GM10248 (cell line): ENCODE measurements around the gene MTARC1.

Experiments
- CTCF ChIA-PET: fragments of 300-600 bp; sonication (Branson Sonifier 250); formaldehyde crosslinking; extraction: SDS; loops from one replicate; lab custom pipeline; 2021; ENCODE audit warnings: antibody characterized with exemption; lab: Yijun Ruan, JAX
- POLR2A ChIA-PET: fragments of 350-650 bp; sonication (Branson Sonifier 250); formaldehyde crosslinking; extraction: SDS; loops from one replicate; lab custom pipeline; 2020; ENCODE audit warnings: antibody characterized with exemption; lab: Yijun Ruan, JAX
- DNase-seq: peaks from one replicate; pipeline ENCODE4 v3.0.0; 2012; ENCODE audit errors: extremely low spot score
- TF ChIP-seq, protein P1 (sequence below): IDR thresholded peaks from 2 replicates; pipeline ENCODE4 v1.5.1; 2012; ENCODE audit warnings: mild to moderate bottlenecking, low read depth; ENCODE audit errors: extremely low read depth, missing control alignments, control extremely low read depth

The MTARC1 gene

DNA sequence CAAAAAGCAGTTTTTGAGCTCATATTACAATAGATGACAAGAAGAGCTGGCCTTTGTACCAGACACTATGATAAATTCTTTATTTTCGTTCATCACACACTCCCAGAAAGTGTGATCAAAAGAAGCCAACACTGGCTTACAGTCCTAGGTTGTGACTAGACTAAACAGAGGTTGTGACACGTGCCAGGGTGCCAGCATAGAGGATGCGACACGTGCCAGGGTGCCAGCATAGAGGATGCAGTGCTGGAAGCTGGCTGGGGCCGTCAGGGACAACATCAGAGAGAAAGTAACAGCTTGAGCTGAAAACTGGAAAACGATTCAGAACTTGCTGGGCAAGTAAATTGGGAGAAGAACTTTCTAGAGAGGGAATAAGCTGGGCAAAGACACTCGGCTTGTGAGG is 2.2 kb downstream of the MTARC1 start:
- POLR2A ChIA-PET: no interaction called here
- TF ChIP-seq, protein P1, sequence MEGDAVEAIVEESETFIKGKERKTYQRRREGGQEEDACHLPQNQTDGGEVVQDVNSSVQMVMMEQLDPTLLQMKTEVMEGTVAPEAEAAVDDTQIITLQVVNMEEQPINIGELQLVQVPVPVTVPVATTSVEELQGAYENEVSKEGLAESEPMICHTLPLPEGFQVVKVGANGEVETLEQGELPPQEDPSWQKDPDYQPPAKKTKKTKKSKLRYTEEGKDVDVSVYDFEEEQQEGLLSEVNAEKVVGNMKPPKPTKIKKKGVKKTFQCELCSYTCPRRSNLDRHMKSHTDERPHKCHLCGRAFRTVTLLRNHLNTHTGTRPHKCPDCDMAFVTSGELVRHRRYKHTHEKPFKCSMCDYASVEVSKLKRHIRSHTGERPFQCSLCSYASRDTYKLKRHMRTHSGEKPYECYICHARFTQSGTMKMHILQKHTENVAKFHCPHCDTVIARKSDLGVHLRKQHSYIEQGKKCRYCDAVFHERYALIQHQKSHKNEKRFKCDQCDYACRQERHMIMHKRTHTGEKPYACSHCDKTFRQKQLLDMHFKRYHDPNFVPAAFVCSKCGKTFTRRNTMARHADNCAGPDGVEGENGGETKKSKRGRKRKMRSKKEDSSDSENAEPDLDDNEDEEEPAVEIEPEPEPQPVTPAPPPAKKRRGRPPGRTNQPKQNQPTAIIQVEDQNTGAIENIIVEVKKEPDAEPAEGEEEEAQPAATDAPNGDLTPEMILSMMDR: no peak
- CTCF ChIA-PET: interaction anchor here (0.7 to 2.2 kb wide), 6 partner anchors 12 to 570 kb away, joined by 3 to 6 read pairs (median 4); no protein-coding TSS in a partner anchor
- no peak for DNase-seq

DNA sequence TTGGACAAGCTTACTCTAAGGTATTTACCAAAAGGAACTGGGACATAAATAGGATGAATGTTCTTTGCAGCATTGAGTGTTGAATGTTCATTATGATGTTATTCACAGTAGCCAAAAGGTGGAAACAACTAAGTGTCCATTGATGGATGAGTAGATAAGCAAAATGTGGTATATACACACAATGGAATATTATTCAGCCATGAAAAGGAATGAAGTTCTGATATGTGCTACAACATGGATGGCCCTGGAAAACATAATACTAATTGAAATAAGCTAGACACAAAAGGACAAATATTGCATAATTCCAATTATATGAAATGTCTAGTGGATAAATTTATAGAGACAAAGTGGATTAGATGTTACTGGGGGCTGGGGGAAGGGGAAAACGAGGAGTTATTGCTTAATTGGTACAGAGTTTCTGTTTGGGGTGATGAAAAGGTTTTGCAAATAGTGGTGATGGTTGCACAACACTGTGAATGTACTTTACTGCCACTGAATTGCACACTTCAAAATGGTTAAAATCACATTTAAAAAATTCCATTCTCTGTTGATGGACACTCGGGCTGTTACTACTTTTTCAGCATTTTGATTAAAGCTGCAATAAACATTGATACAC is 2.9 kb downstream of the MTARC1 start:
- CTCF ChIA-PET: interaction anchor here (0.8 to 2.2 kb wide), 5 partner anchors 10 to 571 kb away, joined by 3 to 6 read pairs (median 4); no protein-coding TSS in a partner anchor
- POLR2A ChIA-PET: no interaction called here
- TF ChIP-seq, protein P1: no peak
- no peak for DNase-seq

DNA sequence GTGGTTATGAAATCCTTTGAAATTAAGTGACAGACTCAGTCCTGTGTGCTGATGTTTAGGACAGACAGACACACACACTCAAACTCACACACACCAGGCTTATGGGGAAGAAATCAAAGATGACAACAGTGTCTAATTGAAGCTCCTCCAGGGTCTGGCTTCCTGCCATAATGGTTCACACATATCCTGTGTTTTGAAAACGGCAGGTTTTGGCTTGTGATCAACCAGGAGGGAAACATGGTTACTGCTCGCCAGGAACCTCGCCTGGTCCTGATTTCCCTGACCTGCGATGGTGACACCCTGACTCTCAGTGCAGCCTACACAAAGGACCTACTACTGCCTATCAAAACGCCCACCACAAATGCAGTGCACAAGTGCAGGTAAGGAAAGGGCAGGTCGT is 4.6 kb downstream of the MTARC1 start:
- no peak for DNase-seq
- CTCF ChIA-PET: interaction anchor here (1.5 kb wide), 1 partner anchor 15 kb away, joined by 4 read pairs; no protein-coding TSS in a partner anchor
- POLR2A ChIA-PET: no interaction called here

DNA sequence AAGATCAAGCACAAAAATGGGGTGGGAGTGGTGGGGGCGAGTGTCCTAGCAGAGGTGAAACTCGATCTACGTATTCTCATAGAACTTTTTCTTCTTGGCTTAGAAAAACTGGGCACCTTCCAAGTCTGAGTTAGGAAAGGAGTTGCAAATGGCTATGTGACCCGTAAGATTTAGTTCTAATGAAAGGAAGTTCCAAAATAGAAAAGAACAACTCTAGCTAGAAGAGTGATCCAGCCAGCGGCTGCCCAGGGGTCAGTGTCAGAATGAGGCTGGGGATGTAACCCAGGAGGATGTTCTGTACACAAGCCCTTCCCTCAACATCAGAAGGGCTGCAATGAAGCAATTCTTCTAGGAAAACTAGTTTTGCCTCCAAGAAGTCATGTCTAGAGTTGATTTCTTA is 5.2 kb downstream of the MTARC1 start:
- no peak for DNase-seq
- POLR2A ChIA-PET: no interaction called here
- CTCF ChIA-PET: no interaction called here
- TF ChIP-seq, protein P1: no peak

More for the DNA sequence above, 4.6 kb downstream of the MTARC1 start:
- TF ChIP-seq, protein P1: no peak

DNA sequence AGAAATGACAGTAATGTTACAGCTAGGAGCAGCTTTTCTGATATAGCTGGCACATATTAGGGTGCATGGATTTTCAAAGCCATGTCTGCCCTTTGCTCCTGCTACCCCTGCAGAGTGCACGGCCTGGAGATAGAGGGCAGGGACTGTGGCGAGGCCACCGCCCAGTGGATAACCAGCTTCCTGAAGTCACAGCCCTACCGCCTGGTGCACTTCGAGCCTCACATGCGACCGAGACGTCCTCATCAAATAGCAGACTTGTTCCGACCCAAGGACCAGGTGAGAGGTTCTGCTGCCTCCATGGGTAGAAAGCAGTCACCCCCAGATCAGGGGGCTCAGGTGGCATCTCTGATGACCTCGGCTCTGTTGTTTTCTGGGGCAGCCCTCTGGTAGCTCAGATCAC is 9.8 kb downstream of the MTARC1 start:
- TF ChIP-seq, protein P1: no peak
- no peak for DNase-seq
- ChIA-PET POLR2A (no interaction called here), CTCF (interaction anchor here (0.8 to 2.3 kb wide), 3 partner anchors 13 to 20 kb away, joined by 3 to 9 read pairs (median 3); no protein-coding TSS in a partner anchor)

DNA sequence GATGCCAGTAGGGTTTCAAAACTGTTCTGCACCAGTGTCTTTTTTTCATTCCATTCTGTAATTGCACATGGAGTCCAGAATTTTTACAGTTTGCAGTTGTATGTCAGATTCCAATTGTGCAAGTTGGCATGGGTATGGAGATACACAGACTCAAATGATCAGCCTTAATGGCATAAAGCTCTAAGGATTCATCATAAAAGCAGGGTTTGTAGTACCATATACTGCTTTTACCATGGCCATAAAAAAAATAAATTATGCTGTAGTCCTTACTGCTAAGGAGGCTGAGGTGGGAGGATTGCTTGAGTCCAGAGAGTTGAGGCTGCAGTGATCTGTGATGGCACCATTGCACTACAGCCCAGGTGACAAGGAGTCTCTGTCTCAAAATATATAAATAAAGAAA is 10.3 kb downstream of the MTARC1 start:
- no peak for DNase-seq
- CTCF ChIA-PET: interaction anchor here (0.8 to 2.3 kb wide), 3 partner anchors 12 to 21 kb away, joined by 3 to 9 read pairs (median 3); no protein-coding TSS in a partner anchor
- TF ChIP-seq, protein P1: no peak
- POLR2A ChIA-PET: no interaction called here
